ENCODE measurements around the gene TOP2A. TPM values are rescaled to one million over a fixed set of nuclear protein-coding genes. Genes with fewer than 3 reads are reported as not detected.

The TOP2A gene
- total and polyA plus RNA-seq, 9 of the 15 experiments (the other 6 are each of a cell fraction or from before 2014, with no cell fraction given): 133 to 347 (median 259) TPM

- TF ChIP-seq SNIP1 (IDR thresholded peaks at IDR 0.05; ENCODE audit: low read depth) (no peak), ZSCAN32 (CRISPR knock-in tag; IDR thresholded peaks at IDR 0.05) (no peak), ELF1 (tag; IDR thresholded peaks at IDR 0.05) (0 out of 2 replicates have a peak, but pooled peaks have one; percentile 35), TRIM25 (IDR thresholded peaks at IDR 0.05; ENCODE audit: borderline replicate concordance) (no peak; the same call in 1 of the 2 replicates), ZNF197 (CRISPR knock-in tag; IDR thresholded peaks at IDR 0.05; ENCODE audit: low read depth) (no peak), HNRNPLL (IDR thresholded peaks at IDR 0.05; ENCODE audit: low read depth, low read length, poor library complexity, severe bottlenecking) (no peak), KDM2B (CRISPR knock-in tag; IDR thresholded peaks at IDR 0.05) (no peak; the same call in 1 of the 2 replicates), ZNF318 (IDR thresholded peaks at IDR 0.05; ENCODE audit: borderline replicate concordance in 1 of 2, low read depth in 1 of 2) (no peak), CBFB (CRISPR knock-in tag; IDR thresholded peaks at IDR 0.05) (peak; percentile 71; the same call in 1 of the 2 replicates), U2AF1 (optimal IDR thresholded peaks at IDR 0.05; ENCODE audit: low read depth, low read length) (no peak), ZBTB26 (CRISPR knock-in tag; IDR thresholded peaks at IDR 0.05) (no peak), ZBTB34 (CRISPR knock-in tag; IDR thresholded peaks at IDR 0.05) (no peak), YBX1 (IDR thresholded peaks at IDR 0.05) (no peak)
Observed at GRCh38 chr17:40417609-40418427, at the start of gene TOP2A (continued).
